ENCODE results near the gene AQP12A. TPM values are rescaled to one million over a fixed set of nuclear protein-coding genes. Genes with fewer than 3 reads are reported as not detected.
A peak's percentile ranks its signal among the peaks of the same experiment; 100 is the strongest.
"Not testable (repeated sequence)": the region's sequence is repeated elsewhere in the genome, so short reads cannot be mapped to it uniquely, and the experiment has no call there.

The AQP12A gene
- polyA plus RNA-seq, 3 donors: 0.19 to 0.47 TPM; not detected in 1

- no peak for DNase-seq (ENCODE audit: low read depth in 3 of 3, low spot score in 2 of 3)
Measured at GRCh38 chr2:240686460-240686859, 5.2 kb upstream of the AQP12A start.

GRCh38 chr2:240687045-240687740 lies 4.5 kb upstream of the AQP12A start:
- peak in 1 of 3 donors; percentile 25 for DNase-seq (ENCODE audit: low read depth in 3 of 3, low spot score in 2 of 3)

- DNase-seq (ENCODE audit: low read depth in 3 of 3, low spot score in 2 of 3): no peak
Measured at GRCh38 chr2:240687741-240688552, 3.7 kb upstream of the AQP12A start.

GRCh38 chr2:240688553-240688919 lies 3.1 kb upstream of the AQP12A start:
- DNase-seq (ENCODE audit: low read depth in 3 of 3, low spot score in 2 of 3): no peak

- DNase-seq (ENCODE audit: low read depth in 3 of 3, low spot score in 2 of 3): no peak
Measured at GRCh38 chr2:240689975-240690374, 1.7 kb upstream of the AQP12A start.

DNA sequence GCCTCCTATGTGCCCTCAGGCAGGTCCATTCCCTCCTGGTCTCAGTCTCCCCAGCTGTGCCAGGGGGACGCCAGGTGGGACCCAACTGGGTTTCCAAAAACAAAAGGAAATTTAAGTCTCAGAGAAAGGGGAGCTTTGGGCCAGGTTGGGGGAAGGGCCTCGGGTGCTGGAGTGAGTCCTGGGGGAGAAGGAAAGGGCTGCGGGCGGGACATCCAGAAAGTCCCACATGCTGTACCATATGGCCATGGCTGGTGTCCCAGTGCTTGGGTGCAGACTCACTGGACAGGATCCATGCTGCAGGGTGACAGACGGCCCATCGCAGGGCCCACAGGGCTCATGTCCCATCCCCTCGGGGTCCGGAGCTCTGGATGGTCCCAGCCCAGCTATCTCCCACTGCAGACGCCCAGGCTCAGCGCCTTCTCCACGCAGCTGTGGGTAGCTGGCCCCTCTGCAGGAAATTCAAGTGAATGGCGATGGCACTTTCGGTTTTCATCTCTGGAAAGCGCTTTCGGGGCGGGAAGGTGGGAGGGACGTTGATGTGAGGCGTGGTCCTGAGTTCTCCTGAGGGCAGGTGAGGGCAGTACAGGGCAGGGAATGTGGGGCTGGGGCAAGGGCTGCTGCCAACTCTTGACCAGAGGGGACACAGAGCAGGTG lies 1.1 kb upstream of the AQP12A start:
- not testable (repeated sequence) for DNase-seq (ENCODE audit: low read depth in 3 of 3, low spot score in 2 of 3)

GRCh38 chr2:240691075-240691427 lies 615 bp upstream of the AQP12A start:
- not testable (repeated sequence) for DNase-seq (ENCODE audit: low read depth in 3 of 3, low spot score in 2 of 3)

GRCh38 chr2:240692583-240693561 lies 1.2 kb downstream of the AQP12A start:
- not testable (repeated sequence) for DNase-seq (ENCODE audit: low read depth in 3 of 3, low spot score in 2 of 3)

GRCh38 chr2:240694304-240694703 lies 2.6 kb downstream of the AQP12A start:
- DNase-seq (ENCODE audit: low read depth in 3 of 3, low spot score in 2 of 3): not testable (repeated sequence)

DNA sequence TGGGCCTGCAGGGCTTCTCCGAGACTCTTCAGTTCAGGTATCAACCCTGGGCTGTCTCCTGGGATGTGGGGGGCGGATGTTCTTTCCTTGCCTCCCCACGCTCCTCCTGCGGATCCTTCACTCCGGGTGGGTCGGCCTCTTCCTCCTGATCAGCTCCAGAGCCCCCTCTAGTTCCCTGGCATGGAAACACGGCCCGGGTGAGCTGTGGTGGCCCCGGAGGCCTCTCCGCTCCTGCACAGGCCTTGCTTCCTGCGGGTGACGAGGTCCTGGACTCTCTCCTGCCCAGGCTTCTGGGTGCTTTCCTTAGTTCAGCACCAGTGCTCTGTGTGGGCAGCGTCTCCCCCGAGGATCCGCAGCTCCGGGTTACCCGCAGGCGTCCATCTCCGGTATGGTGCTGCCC lies 3.9 kb downstream of the AQP12A start:
- not testable (repeated sequence) for DNase-seq (ENCODE audit: low read depth in 3 of 3, low spot score in 2 of 3)

GRCh38 chr2:240696469-240696868 lies 4.8 kb downstream of the AQP12A start:
- not testable (repeated sequence) for DNase-seq (ENCODE audit: low read depth in 3 of 3, low spot score in 2 of 3)

- not testable (repeated sequence) for DNase-seq (ENCODE audit: low read depth in 3 of 3, low spot score in 2 of 3)
Measured at GRCh38 chr2:240698852-240699561, 7.3 kb downstream of the AQP12A start.

GRCh38 chr2:240699835-240700234 lies 8.2 kb downstream of the AQP12A start:
- DNase-seq (ENCODE audit: low read depth in 3 of 3, low spot score in 2 of 3): not testable (repeated sequence)

GRCh38 chr2:240700616-240701015 lies 8.9 kb downstream of the AQP12A start:
- DNase-seq (ENCODE audit: low read depth in 3 of 3, low spot score in 2 of 3): not testable (repeated sequence)

- no peak for DNase-seq (ENCODE audit: low read depth in 3 of 3, low spot score in 2 of 3)
Measured at GRCh38 chr2:240701091-240701735, 9.5 kb downstream of the AQP12A start.

DNA sequence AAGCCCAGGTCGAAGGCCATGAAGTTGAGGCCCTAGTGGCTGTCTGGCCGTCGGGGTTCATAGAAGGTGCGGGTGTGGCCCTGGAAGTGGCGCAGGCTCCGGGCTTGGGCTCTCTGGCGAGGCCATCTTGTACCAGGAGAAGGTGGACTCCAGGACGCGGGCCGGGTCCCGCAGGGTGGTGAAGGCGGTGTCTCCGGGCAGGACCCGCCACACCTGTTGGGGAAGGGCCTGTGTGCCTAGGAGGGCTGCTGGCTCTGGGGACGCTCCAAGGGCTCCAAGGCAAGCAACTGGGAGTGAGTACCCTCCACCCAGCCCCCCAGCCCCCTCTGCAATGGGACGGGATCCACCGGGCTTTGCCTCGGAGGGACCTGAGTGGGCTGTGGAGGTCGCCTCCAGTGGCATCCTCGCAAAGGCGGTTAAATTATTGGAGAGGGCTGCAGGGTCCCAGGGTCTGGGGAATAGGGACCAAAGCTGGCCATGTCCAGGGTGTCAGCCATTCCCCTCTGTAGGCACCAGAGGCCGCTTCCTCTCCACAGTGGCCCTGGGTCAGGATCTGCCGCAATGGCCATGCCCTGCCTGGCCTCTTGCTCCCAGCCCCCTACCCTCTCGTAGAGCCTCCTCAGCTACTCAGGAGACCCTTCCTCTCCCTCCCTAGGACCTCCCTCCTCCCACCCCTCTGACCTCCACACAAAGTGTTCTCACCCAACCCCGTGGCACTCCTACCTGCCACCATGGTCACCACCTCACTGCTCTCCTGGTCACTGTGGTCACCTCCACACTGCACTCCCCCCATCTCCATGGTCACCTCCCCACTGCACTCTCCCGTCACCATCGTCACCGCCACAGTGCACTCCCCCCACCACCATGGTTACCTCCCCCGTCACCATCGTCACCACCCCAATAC lies 10.3 kb downstream of the AQP12A start:
- DNase-seq (ENCODE audit: low read depth in 3 of 3, low spot score in 2 of 3): no peak

- DNase-seq (ENCODE audit: low read depth in 3 of 3, low spot score in 2 of 3): no peak
Measured at GRCh38 chr2:240702640-240703011, 11.0 kb downstream of the AQP12A start.
